Measurements from ENCODE around the gene MFSD12.

MFSD12 gene

DNA sequence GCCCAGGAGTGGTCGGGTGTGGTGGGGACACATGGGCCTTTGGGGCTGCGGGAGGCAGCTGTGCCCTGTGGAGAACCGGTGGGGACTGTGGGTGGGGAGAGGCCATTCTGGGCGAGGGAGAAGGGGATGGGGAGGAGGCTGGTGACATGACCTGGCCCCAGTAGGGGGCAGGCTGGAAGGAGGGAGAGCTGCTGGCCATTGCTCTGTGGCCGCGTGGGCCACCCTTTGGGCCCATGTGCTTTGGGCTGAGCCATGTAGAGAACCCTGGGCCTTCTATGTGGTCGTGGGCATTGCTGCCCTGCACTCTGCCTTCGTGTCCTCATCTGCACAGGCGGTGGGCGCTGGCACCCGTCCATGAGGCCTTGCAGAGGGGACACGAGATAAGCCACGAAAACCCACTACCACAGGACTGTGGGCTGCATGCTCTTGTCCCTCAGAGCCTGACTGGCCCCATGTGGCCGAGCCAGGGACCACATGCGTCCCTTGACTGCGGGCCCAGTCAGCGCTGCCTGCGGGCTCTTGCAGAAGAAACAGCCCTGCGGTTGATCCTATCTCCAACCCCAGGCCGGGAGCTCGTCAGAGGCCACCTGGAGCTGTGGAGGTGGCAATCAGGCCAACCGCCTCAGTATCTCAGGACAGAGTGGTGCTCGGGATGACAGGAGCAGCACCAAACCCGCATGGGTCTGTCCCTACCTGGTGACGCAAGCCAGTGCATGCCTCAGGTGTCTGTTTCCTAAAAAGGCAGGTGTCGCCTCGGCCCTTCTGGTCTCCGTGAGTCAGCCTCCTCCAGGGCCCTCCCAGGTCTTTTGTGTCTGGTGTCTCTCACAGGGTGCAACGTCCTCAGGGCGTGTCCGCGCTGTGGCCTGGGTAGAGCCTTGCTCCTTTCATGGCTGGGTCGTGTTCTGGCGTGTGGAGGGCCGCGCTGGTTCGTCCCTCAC is 37.0 kb downstream of the MFSD12 start:
- Histone ChIP-seq H3K27me3 (ENCODE audit: insufficient read depth, low read length, poor library complexity, severe bottlenecking) (no peaks in the 10 kb centered on the region), H3K36me3 (ENCODE audit: insufficient read depth, low read length) (peaks cover 50% of the 10 kb centered on the region; the same call in 1 of the 2 replicates), H2AFZ (ENCODE audit: low read length) (no peak overlapping the region), H3K9ac (ENCODE audit: low read depth, low read length, poor library complexity, severe bottlenecking) (no peak overlapping the region), H3F3A (ENCODE audit: low read depth) (no peaks in the 10 kb centered on the region), H3K4me1 (ENCODE audit: insufficient read depth, low read length, poor library complexity, severe bottlenecking) (no peaks in the 10 kb centered on the region), H3K4me3 (ENCODE audit: low read length, poor library complexity, severe bottlenecking) (no peak overlapping the region), H3K9me3 (ENCODE audit: insufficient read depth, low read depth, low read length) (no peaks in the 10 kb centered on the region), H4K20me1 (ENCODE audit: insufficient read depth, low read length, poor library complexity, severe bottlenecking) (peaks cover 41% of the 10 kb centered on the region), H3K79me2 (ENCODE audit: insufficient read depth, low read length) (peaks cover 71% of the 10 kb centered on the region), H3K9me2 (replicated peaks; ENCODE audit: low read depth, low read length) (no peaks in the 10 kb centered on the region), H3K4me2 (ENCODE audit: low read depth, low read length, poor library complexity, severe bottlenecking) (no peak overlapping the region)
- no peak for TF ChIP-seq EZH2phosphoT487 (IDR thresholded peaks at IDR 0.05; ENCODE audit: borderline replicate concordance)
- TF ChIP-seq, protein P1, sequence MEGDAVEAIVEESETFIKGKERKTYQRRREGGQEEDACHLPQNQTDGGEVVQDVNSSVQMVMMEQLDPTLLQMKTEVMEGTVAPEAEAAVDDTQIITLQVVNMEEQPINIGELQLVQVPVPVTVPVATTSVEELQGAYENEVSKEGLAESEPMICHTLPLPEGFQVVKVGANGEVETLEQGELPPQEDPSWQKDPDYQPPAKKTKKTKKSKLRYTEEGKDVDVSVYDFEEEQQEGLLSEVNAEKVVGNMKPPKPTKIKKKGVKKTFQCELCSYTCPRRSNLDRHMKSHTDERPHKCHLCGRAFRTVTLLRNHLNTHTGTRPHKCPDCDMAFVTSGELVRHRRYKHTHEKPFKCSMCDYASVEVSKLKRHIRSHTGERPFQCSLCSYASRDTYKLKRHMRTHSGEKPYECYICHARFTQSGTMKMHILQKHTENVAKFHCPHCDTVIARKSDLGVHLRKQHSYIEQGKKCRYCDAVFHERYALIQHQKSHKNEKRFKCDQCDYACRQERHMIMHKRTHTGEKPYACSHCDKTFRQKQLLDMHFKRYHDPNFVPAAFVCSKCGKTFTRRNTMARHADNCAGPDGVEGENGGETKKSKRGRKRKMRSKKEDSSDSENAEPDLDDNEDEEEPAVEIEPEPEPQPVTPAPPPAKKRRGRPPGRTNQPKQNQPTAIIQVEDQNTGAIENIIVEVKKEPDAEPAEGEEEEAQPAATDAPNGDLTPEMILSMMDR (conservative IDR thresholded peaks at IDR 0.05; ENCODE audit: low read length): no peak

- H3K9ac ChIP-seq (ENCODE audit: low read depth, low read length, poor library complexity, severe bottlenecking): no peak overlapping the region
These were observed 38.3 kb downstream of the MFSD12 start for GRCh38 chr19:3519126-3519525.

GRCh38 chr19:3518659-3519058 is 38.7 kb downstream of the MFSD12 start:
- Histone ChIP-seq H3K4me2 (ENCODE audit: low read depth, low read length, poor library complexity, severe bottlenecking) (no peak overlapping the region), H3K9me3 (ENCODE audit: insufficient read depth, low read depth, low read length) (no peaks in the 10 kb centered on the region), H3K27me3 (ENCODE audit: insufficient read depth, low read length, poor library complexity, severe bottlenecking) (no peaks in the 10 kb centered on the region), H3K36me3 (ENCODE audit: insufficient read depth, low read length) (peaks cover 39% of the 10 kb centered on the region; the same call in 1 of the 2 replicates), H3F3A (ENCODE audit: low read depth) (no peaks in the 10 kb centered on the region), H4K20me1 (ENCODE audit: insufficient read depth, low read length, poor library complexity, severe bottlenecking) (peaks cover 54% of the 10 kb centered on the region), H3K9ac (ENCODE audit: low read depth, low read length, poor library complexity, severe bottlenecking) (no peak overlapping the region), H3K4me3 (ENCODE audit: low read length, poor library complexity, severe bottlenecking) (no peak overlapping the region), H2AFZ (ENCODE audit: low read length) (no peak overlapping the region), H3K9me2 (replicated peaks; ENCODE audit: low read depth, low read length) (no peaks in the 10 kb centered on the region), H3K79me2 (ENCODE audit: insufficient read depth, low read length) (peaks cover 89% of the 10 kb centered on the region), H3K4me1 (ENCODE audit: insufficient read depth, low read length, poor library complexity, severe bottlenecking) (no peaks in the 10 kb centered on the region)
- TF ChIP-seq, protein P1 (conservative IDR thresholded peaks at IDR 0.05; ENCODE audit: low read length): no peak

More at GRCh38 chr19:3519126-3519525, 38.3 kb downstream of the MFSD12 start:
- H4K20me1 ChIP-seq (ENCODE audit: insufficient read depth, low read length, poor library complexity, severe bottlenecking): peaks cover 49% of the 10 kb centered on the region
- H3K4me1 ChIP-seq (ENCODE audit: insufficient read depth, low read length, poor library complexity, severe bottlenecking): no peaks in the 10 kb centered on the region
- H3K4me2 ChIP-seq (ENCODE audit: low read depth, low read length, poor library complexity, severe bottlenecking): no peak overlapping the region
- no peaks in the 10 kb centered on the region for H3F3A ChIP-seq (ENCODE audit: low read depth)
- peaks cover 84% of the 10 kb centered on the region for H3K79me2 ChIP-seq (ENCODE audit: insufficient read depth, low read length)
- TF ChIP-seq, protein P1 (conservative IDR thresholded peaks at IDR 0.05; ENCODE audit: low read length): no peak
- TF ChIP-seq EZH2phosphoT487 (IDR thresholded peaks at IDR 0.05; ENCODE audit: borderline replicate concordance): no peak
- H3K4me3 ChIP-seq (ENCODE audit: low read length, poor library complexity, severe bottlenecking): no peak overlapping the region
- H3K9me3 ChIP-seq (ENCODE audit: insufficient read depth, low read depth, low read length): no peaks in the 10 kb centered on the region
- no peaks in the 10 kb centered on the region for H3K27me3 ChIP-seq (ENCODE audit: insufficient read depth, low read length, poor library complexity, severe bottlenecking)
- H3K9me2 ChIP-seq (replicated peaks; ENCODE audit: low read depth, low read length): no peaks in the 10 kb centered on the region
- H3K36me3 ChIP-seq (ENCODE audit: insufficient read depth, low read length): peaks cover 43% of the 10 kb centered on the region; the same call in 1 of the 2 replicates
- no peak overlapping the region for H2AFZ ChIP-seq (ENCODE audit: low read length)

Data from Loucy (cell line).